ENCODE data around the gene GFY.
A peak's percentile ranks its signal among the peaks of the same experiment; 100 is the strongest.
"Not testable (repeated sequence)": the region's sequence is repeated elsewhere in the genome, so short reads cannot be mapped to it uniquely, and the experiment has no call there.

The GFY gene

DNA sequence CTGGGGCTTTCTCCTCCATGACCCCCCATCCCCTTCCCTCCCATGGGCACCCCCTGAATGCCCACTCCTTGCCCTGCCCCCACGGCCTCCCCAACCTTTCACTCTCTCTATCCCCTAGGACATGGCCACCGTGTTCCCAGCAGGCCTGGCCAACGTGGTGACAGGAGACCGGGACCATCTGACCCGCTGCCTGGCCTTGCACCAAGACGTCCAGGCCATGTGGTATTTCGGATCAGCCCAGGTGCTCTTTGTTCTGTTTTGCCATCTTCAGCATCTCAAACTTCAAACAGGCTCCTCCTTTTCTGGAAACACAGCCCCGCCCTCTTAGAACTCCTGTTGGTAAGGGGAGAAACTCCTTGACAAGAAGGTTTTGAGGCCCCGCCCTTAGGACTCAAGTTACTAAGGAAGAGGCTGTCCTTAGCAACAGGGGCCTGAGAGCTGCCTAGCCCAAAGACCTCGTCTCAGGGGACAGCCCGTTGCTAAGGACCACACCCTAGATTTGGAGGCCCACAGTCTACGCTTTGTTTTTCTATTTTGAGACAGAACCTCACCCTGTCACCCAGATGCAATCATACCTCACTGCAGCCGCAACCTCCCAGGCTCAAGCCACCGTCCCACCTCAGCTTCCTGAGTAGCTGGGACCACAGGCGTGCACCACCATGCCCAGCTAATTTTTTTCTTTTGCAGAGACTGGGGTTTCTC, 43.7 kb downstream of the GFY start:
- peak; percentile 97 for DNase-seq (ENCODE audit: low read depth)
- TF ChIP-seq, protein P1, sequence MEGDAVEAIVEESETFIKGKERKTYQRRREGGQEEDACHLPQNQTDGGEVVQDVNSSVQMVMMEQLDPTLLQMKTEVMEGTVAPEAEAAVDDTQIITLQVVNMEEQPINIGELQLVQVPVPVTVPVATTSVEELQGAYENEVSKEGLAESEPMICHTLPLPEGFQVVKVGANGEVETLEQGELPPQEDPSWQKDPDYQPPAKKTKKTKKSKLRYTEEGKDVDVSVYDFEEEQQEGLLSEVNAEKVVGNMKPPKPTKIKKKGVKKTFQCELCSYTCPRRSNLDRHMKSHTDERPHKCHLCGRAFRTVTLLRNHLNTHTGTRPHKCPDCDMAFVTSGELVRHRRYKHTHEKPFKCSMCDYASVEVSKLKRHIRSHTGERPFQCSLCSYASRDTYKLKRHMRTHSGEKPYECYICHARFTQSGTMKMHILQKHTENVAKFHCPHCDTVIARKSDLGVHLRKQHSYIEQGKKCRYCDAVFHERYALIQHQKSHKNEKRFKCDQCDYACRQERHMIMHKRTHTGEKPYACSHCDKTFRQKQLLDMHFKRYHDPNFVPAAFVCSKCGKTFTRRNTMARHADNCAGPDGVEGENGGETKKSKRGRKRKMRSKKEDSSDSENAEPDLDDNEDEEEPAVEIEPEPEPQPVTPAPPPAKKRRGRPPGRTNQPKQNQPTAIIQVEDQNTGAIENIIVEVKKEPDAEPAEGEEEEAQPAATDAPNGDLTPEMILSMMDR (IDR thresholded peaks at IDR 0.05; ENCODE audit: low read depth, low read length, missing control alignments): no peak
- H3K4me3 ChIP-seq (ENCODE audit: low read depth, low read length): no peak overlapping the region

DNA sequence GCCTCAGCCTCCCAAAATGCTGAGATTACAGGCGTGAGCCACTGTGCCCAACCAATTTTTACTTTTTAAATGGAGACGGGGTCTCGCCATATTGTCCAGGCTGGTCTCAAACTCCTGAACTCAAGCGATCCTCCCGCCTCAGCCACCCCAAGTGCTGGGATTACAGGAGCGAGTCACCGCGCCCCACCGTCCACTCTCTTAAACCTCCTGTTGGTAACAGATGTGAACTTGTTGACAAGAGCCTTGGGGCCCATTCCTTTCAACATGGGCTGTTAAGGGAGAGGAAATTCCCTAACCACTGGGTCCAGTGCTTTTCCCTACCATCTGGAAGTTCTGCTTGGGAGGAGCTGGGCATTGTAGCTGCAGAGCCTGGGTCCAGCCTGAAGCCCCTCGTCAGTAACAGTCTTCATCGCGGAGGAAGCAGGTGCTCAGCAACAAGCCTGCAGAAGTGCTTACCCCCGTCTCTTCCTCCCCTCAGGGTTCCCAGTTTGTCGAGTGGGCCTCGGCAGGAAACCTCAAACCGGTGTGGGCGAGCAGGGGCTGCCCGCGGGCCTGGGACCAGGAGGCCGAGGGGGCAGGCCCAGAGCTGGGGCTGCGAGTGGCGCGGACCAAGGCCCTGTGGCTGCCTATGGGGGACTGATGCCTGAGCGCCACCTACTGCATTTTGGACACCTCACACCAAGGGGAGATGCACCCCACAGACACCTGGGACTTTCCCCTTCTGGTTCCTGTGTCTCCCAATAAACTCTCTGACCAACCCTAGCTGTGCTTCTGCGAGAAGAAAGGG, 44.8 kb downstream of the GFY start:
- TF ChIP-seq, protein P1 (IDR thresholded peaks at IDR 0.05; ENCODE audit: low read depth, low read length, missing control alignments): peak; percentile 79
- DNase-seq (ENCODE audit: low read depth): peak; percentile 88
- no peak overlapping the region for H3K4me3 ChIP-seq (ENCODE audit: low read depth, low read length)

DNA sequence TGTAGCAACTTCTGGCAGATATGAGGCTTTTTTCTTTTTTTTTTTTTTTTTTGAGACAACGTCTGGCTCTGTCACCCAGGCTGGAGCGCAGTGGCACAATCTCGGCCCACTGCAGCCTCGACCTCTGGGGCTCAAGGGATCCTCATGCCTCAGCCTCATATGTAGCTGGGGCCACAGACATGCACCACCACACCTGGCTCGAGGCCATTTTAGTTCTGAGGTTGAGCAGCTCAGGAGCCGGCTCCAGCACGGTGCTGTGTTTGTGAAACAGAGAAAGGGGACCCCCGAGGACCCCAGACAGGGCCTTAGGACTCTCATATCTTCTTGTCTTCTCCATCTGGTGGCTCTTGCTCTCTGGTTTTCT, 45.4 kb downstream of the GFY start:
- DNase-seq (ENCODE audit: low read depth): no peak
- TF ChIP-seq, protein P1 (IDR thresholded peaks at IDR 0.05; ENCODE audit: low read depth, low read length, missing control alignments): no peak
- no peak overlapping the region for H3K4me3 ChIP-seq (ENCODE audit: low read depth, low read length)

DNA sequence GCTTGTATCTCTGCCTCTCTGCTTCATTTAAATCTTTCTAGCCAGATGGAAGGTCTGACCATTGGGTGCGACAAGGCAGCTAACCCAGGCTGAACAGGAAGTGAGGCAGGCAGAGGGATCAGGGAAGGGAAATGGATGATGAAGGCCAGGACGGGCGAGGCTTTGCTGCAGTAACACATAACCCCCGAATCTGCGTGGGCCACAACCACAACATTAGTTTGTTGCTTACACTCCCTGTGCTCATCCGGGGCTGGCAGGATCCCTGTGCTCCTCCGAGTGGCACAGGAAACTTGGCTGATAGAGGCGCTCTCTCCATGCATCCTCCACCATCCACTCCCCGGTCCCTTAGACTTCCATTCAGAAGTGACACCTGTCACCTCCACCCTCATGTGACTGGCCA, 47.7 kb downstream of the GFY start:
- no peak for DNase-seq (ENCODE audit: low read depth)
- H3K4me3 ChIP-seq (ENCODE audit: low read depth, low read length): no peak overlapping the region
- TF ChIP-seq, protein P1 (IDR thresholded peaks at IDR 0.05; ENCODE audit: low read depth, low read length, missing control alignments): no peak

DNA sequence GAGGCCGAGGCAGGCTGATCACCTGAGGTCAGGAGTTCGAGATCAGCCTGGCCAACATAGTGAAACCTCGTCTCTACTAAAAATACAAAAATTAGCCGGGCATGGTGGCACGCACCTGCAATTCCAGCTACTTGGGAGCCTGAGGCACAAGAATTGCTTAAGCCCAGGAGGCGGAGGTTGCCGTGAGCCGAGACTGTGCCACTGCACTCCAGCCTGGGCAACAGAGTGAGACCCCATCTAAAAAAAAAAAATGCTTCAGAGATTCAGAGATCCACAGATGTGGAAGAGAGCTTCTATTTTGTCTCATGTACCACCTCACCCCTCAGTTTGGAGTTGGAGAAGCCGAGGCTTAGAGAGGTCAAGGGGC, 48.3 kb downstream of the GFY start:
- DNase-seq (ENCODE audit: low read depth): not testable (repeated sequence)
- H3K4me3 ChIP-seq (ENCODE audit: low read depth, low read length): peak overlapping the region; percentile 58

DNA sequence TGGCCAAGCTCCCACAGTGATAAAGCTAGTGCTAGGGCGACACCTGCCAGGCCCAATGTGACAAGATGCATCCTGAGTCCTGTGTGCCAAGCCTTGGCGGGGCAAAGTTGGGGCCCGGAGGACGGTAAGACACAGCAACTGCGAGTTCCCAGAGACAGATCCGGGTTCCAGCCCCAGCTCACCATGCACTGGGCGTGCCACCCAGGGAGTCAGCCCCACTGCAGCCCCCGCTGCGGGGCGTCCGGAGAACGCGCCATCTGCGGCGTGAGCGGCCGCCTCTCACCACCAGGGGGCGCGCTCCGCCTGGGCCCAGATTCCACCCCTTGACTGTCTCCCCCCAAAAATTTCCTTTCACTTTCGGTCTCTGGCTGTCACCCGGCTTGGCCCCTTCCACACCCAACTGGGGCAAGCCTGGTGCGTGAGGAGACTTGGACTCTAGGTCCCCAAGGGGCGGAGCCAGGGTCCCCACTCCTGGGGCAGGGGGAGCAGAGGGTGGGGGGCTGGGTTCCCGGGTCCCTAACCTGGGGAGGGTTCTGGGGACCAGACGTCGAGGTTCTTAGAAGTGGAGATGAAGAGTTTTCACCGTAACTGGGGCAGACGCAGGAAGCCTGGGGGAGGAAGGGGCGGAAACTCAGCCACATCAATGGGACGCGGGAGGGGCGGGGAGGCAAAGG, 48.8 kb downstream of the GFY start, which contains the start of gene FLT3LG:
TSS of gene FLT3LG (plus strand) at position 348 of the 674 bp plus-strand sequence. CDS start 425 bp downstream, outside the sequence.
- DNase-seq (ENCODE audit: low read depth): peak; percentile 70
- peak within 1 kb of the TSS; percentile 58 for H3K4me3 ChIP-seq (ENCODE audit: low read depth, low read length)
- TF ChIP-seq, protein P1 (IDR thresholded peaks at IDR 0.05; ENCODE audit: low read depth, low read length, missing control alignments): peak; percentile 96

DNA sequence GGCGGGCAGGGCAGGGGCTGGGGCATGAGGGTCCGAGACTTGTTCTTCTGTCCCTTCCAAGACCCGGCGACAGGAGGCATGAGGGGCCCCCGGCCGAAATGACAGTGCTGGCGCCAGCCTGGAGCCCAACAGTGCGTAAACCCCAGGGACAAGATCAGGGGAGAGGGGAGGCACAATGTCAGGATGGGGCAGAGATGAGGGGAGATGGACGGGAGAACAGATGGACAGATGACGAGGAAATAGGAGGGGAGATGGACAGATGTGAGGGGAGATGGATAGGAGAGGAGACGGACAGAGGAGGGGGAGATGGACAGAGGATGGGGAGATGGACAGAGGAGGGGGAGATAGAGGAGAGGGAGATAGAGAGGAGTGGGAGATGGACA, 49.3 kb downstream of the GFY start:
- TF ChIP-seq, protein P1 (IDR thresholded peaks at IDR 0.05; ENCODE audit: low read depth, low read length, missing control alignments): no peak

More for the DNA sequence above, 49.3 kb downstream of the GFY start:
- peak overlapping the region; percentile 58 for H3K4me3 ChIP-seq (ENCODE audit: low read depth, low read length)
- no peak for DNase-seq (ENCODE audit: low read depth)

Data from GM12864 (cell line).